HG03108 (cell line): ENCODE data around the gene XBP1.
"Not testable (repeated sequence)": the region's sequence is repeated elsewhere in the genome, so short reads cannot be mapped to it uniquely, and the experiment has no call there.

Experiments used
- ATAC-seq: cut with Tn5 transposase; IDR thresholded peaks from one replicate; pipeline ENCODE4 v1.9.1; 2021; ENCODE audit warnings: moderate library complexity; ENCODE audit not compliant: unreplicated experiment

Gene XBP1

DNA sequence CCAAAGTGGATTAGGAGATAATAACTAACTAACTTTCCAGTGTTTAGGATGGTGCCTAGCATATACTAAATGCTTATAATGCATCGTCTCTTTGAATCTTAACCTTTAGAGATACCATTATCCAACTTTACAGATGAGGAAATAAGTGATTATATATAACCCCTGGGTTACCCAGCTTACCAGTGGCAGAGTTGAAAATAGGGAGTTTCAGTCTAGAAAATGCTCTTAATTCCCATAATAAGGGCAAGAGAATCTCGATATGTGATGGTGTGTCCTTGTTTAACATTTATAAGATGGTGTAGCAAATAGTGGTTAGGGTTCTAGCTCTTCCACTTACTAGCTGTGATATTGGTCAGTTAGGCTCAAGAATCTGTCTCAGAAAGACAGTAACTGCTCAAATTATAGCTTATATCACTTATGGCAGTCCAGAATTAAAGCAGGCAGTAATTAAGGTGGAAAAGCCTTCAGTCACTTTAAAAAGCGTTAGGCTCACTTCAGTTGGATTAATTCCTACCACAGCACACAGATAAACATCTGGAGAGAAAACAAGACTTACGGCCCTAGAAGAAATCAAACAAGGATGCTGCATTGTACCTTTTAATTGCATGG is 6.3 kb downstream of the XBP1 start:
- no peak for ATAC-seq

DNA sequence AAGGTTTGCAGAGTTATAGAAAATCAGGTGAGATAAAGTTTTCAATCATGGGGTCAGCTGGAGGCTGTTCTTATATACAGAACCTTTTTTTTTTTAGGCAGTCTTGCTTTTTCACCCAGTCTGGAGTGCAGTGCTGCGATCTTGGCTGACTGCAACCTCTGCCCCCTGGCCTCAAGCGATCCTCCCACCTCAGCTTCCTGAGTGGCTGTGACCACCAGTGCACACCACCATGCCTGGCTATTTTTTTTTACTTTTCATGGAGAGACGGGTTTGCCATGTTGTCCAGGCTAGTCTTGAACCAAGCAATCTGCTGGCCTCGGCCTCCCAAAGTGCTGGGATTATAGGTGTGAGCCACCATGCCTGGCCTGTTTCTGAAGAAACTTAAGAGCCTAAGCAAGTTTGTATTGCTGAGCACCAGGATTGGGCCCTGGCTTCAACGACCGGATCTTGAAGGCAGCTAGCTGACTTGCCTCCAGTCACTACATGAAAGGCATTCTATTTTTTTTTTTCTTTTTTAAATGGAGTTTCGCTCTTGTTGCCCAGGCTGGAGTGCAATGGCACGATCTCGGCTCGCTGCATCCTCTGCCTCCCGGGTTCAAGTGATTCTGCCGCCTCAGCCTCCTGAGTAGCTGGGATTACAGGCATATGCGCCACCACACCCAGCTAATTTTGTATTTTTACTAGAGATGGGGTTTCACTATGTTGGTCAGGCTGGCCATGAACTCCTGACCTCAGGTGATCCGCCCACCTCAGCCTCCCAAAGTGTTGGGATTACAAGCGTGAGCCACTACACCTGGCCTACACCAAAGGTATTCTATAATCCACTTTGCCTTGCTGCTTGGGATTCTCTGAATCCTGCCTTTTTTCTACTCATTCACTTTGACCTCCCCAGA is 7.6 kb downstream of the XBP1 start:
- peak; percentile 30 for ATAC-seq

DNA sequence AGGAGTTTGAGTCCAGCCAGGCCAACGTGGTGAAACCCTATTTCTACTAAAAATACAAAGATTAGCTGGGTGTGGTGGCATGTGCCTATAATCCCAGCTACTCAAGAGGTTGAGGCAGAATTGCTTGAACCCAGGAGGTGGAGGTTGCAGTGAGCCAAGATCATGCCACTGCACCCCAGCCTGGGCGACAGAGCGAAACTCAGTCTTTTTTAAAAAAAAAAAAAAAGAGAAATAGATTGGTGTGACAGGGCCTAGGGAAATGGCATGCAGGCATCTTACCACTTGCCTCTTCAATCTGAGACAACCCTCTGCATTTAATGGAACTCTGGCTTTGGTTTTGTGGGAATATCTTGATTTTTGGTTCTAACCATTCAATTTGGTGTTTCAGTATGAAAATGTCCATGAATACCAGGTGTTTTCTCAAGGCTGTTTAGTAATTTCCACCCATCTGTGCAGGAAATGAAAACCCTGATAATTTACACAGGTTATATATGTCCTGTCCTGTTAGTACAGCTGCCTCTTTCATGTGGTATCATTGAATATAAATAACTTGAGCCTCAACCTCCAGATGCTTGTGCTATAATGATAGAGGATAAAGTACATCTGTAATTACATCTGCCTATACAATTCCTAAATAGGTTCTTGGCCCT is 8.4 kb downstream of the XBP1 start:
- ATAC-seq = peak; percentile 66

- ATAC-seq = no peak
These were observed 9.2 kb downstream of the XBP1 start for GRCh38 chr22:28791124-28791523.

- no peak for ATAC-seq
These were observed 11.8 kb downstream of the XBP1 start for GRCh38 chr22:28788601-28789000.

GRCh38 chr22:28783786-28784671 is 16.3 kb downstream of the XBP1 start:
- ATAC-seq = no peak

DNA sequence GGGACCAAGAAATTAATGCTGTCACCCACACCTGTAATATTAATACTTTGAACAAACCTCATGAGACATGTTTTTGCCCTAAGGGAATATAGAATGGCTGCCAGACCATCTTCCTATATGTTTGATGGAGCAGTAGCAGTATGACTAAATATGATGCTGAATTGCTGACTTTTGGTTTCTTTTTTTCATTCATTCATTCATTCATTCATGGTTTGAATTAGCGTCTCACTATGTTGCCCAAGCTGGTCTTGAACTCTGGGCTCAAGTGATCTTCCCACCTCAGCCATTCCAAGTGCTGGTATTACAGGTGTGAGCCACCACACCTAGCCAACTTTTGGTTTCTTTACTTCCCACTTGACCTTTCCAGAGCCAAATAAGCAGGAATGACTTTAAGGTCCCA is 20.1 kb downstream of the XBP1 start:
- ATAC-seq = no peak

- no peak for ATAC-seq
These were observed 20.5 kb downstream of the XBP1 start for GRCh38 chr22:28779833-28780232.

DNA sequence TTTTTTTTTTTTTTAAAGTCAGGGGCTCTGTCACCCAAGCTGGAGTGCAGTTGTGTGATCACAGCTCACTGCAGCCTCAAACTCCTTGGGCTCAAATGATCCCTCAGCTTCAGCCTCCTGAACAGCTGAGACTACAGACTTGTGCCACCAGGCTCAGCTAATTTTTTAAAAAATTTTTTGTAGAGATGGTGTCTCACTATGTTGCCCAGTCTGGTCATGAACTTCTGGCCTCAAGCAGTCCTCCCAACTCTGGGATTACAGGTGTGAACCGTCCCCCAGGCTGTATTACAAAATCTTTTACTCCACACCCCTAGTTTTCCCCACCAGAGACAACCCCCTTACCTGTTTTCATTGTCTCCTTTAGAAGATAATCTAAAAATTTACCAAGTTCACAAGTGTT is 26.0 kb downstream of the XBP1 start:
- no peak for ATAC-seq

GRCh38 chr22:28773461-28773867 is 26.9 kb downstream of the XBP1 start:
- peak; percentile 18 for ATAC-seq

- peak; percentile 83 for ATAC-seq
These were observed 27.5 kb downstream of the XBP1 start, which contains the start of gene CCDC117 for GRCh38 chr22:28772633-28773460. TSS of gene CCDC117 (plus strand) at chr22:28772695. CDS start at chr22:28772850, 155 bp downstream.

GRCh38 chr22:28771195-28771791 is 29.1 kb downstream of the XBP1 start:
- no peak for ATAC-seq

GRCh38 chr22:28769394-28770085 is 30.8 kb downstream of the XBP1 start:
- no peak for ATAC-seq

DNA sequence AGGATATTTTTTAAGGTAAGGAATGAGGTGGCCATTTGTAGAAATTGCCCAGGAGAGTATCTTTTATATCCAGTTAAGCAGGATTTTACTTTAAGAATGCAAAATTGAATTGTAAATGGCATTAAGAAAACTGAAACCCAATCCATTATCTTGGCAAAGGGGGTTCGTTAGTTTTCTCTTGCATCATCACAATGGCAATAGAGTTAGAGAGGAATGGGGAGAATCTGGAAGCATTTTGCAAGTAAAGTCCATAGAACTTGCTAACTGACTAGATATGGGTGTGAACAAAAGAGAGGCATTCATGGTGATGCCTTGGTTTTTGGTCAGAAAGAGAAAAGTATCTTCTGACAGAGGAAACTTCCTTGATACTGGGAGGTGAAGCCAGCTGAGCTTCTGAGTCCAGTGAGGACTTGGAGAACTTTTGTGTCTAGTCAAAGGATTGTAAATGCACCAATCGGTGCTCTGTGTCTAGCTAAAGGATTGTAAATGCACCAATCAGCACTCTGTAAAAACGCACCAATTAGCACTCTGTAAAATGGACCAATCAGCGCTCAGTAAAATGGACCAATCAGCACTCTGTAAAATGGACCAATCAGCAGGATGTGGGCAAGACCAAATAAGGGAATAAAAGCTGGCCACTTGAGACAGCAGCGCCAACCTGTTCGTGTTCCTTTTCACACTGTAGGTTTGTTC is 31.5 kb downstream of the XBP1 start:
- ATAC-seq = no peak

- no peak for ATAC-seq
These were observed 33.7 kb downstream of the XBP1 start for GRCh38 chr22:28766628-28767027.

DNA sequence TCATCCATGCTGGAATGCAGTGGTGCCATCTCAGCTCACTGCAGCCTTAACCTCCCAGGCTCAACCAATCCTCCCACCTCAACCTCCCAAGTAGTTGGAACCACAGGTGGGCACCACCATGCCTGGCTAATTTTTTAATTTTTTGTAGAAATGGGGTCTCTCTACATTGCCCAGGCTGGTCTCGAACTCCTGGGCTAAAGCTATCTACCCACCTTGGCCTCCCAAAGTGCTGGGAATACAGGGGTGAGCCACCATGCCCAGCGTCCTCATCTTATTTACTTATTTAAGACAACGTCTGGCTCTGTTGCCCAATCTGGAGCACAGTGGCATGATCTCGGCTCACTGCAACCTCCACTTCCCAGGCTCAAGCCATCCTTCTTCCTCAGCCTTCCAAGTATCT is 38.4 kb downstream of the XBP1 start:
- not testable (repeated sequence) for ATAC-seq

GRCh38 chr22:28761449-28761755 is 39.0 kb downstream of the XBP1 start:
- ATAC-seq = no peak

DNA sequence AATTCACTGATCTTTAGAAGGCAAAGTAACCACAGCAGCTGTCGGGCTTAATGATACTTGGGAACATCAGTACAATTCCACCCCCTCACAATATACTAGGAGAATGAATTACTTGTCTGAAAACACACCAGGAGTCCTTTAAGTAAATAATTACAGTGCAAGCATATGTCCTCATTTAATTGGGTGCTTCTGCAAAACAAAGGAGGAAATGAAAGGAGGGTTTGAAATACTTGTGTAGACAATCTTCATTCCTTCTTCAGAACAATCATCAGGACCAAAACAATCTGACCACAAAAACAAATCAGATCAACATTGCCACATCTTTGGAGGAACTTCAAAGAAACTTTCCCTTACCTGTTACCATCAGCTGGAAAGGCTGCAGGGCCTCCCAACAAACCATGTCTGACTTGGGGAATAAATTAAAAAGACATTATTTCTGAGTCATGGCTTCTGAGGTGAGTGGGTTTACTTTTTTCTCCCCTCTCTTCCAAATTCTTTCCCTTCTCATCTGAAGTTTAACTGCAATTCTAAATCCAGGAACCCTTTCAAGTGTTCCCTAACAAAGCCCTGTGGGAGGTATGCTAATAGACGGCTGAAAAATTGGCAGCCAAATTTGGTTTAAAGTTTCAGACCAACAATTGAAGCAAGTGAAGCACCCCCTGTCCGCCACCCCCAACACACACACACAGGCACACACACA is 40.4 kb downstream of the XBP1 start:
- ATAC-seq = no peak
